Measurements from ENCODE around the gene SLC26A6. TPM values are rescaled to one million over a fixed set of nuclear protein-coding genes. Genes with fewer than 3 reads are reported as not detected.
A peak's percentile ranks its signal among the peaks of the same experiment; 100 is the strongest.

Gene SLC26A6
- total RNA-seq, 4 donors from 2014 or later: 7.7 to 9.4 (median 9.0) TPM

DNA sequence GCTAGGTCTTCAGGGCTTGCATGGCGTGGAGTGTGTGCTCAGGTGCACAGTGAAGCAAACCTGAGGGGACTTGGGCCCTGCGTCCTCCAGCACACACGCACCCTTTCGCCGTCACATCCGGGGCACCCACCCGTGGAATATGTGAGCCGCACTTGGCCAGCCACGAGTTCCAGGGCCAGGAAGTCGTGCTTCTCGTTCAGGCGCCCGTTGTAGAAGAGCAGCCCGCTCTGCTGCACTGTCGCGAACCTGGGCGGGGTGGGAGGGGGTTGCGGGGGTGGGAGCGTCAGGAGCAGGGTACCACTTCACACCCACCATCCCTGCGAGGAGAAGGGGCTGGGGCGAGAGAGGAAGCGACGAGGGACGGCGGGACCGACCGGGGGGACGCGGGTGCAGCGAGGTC is 20.3 kb upstream of the SLC26A6 start:
- H3K27ac ChIP-seq: peak overlapping the region; percentile 43 to 86 (median 70)
- DNase-seq: no peak

DNA sequence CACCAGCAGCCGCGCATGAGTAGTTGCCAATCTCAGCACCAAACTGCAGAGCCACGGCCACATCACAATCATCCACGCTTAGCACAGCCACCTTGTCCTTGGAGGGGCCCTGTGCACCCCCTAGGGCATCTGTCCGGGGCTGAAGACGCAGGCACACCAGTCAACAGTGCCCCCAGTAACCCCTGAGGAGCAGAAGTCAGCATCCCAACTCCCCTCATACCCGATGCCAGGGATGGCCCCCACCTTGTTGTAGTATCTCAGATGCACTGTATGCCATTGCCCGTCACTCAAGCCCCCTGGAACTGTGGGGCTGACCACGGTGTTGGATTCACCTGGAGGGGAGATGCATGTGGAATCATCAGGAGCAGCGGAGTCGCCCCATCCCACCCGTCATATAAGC is 19.8 kb upstream of the SLC26A6 start:
- intact Hi-C loops (cut with DNase I): no loop called here
- no peak for DNase-seq
- peak overlapping the region in 1 of 4 donors; percentile 76 for H3K4me3 ChIP-seq
- H3K36me3 ChIP-seq: no peaks in the 10 kb centered on the region
- no peak for TF ChIP-seq POLR2A (IDR thresholded peaks at IDR 0.05)
- TF ChIP-seq, protein P1, sequence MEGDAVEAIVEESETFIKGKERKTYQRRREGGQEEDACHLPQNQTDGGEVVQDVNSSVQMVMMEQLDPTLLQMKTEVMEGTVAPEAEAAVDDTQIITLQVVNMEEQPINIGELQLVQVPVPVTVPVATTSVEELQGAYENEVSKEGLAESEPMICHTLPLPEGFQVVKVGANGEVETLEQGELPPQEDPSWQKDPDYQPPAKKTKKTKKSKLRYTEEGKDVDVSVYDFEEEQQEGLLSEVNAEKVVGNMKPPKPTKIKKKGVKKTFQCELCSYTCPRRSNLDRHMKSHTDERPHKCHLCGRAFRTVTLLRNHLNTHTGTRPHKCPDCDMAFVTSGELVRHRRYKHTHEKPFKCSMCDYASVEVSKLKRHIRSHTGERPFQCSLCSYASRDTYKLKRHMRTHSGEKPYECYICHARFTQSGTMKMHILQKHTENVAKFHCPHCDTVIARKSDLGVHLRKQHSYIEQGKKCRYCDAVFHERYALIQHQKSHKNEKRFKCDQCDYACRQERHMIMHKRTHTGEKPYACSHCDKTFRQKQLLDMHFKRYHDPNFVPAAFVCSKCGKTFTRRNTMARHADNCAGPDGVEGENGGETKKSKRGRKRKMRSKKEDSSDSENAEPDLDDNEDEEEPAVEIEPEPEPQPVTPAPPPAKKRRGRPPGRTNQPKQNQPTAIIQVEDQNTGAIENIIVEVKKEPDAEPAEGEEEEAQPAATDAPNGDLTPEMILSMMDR (IDR thresholded peaks at IDR 0.05): no peak
- WGBS, 2 donors: 89 to 92% methylated on average over 5 to 9 of the region's 12 CpGs
- H3K27me3 ChIP-seq: peaks cover 0 to 40% (median 0%) of the 10 kb centered on the region in 4 donors
- H3K4me1 ChIP-seq: peaks cover 13 to 19% (median 16%) of the 10 kb centered on the region in 3 donors
- no peak overlapping the region for H3K27ac ChIP-seq
- H3K9me3 ChIP-seq: no peaks in the 10 kb centered on the region

More for the DNA sequence above, 20.3 kb upstream of the SLC26A6 start:
- Histone ChIP-seq H3K4me3 (peak overlapping the region; percentile 42 to 76 (median 53)), H3K4me1 (peaks cover 13 to 19% (median 16%) of the 10 kb centered on the region in 3 donors), H3K27me3 (peaks cover 0 to 46% (median 0%) of the 10 kb centered on the region in 4 donors), H3K36me3 (no peaks in the 10 kb centered on the region), H3K9me3 (no peaks in the 10 kb centered on the region)
- TF ChIP-seq, protein P1 (IDR thresholded peaks at IDR 0.05): no peak
- TF ChIP-seq POLR2A (IDR thresholded peaks at IDR 0.05): no peak
- WGBS, 2 donors: 50% methylated on average over 4 of the region's 30 CpGs; no CpG with 5 or more reads in 1 of the 2 donors
- intact Hi-C loops (cut with DNase I): no loop called here

DNA sequence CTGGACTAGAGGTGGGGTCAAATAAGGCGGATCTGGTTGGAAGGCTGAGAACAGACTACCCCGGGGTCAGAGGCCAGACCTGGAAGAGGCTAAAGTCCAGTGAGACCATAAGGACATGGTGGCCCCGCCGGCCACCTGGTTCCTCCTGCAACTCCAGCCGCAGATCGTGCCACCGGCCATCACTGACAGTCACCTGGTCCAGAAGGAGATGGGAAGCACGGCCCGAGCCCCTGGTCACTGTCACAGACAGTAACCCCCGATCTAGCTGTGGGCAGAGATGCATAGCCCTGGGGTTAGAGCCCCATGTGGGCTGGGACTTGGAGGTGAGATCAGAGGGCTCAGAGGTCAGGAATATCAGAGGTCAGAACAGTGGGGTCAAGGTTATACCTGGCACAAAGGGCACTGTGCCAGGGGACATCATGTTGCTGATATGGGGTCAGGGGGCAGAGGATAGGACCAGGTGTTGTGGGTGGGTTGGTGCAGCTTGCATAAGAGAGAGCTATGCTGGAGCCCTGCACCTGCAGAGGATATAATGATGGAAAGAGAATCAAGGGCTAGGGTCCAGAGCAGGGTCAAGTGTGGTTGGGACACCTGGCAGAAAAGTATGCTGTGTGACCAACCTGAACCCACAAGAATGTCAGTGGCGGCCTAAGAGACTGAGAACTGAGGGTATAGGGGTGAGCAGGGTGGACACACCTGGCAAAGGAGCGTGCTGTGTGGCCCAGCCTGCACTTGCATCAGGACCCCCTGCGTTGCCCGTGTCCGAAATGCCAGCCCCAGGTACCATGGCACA is 17.9 kb upstream of the SLC26A6 start:
- intact Hi-C loops (cut with DNase I): no loop called here
- 90% methylated on average over 9 to 13 of the region's 15 CpGs for WGBS, 2 donors
- TF ChIP-seq POLR2A (IDR thresholded peaks at IDR 0.05): no peak
- TF ChIP-seq, protein P1 (IDR thresholded peaks at IDR 0.05): no peak
- Histone ChIP-seq H3K4me1 (peaks cover 13 to 19% (median 16%) of the 10 kb centered on the region in 3 donors), H3K4me3 (no peak overlapping the region), H3K9me3 (no peaks in the 10 kb centered on the region), H3K27ac (no peak overlapping the region), H3K27me3 (peaks cover 0 to 21% (median 0%) of the 10 kb centered on the region in 4 donors), H3K36me3 (no peaks in the 10 kb centered on the region)
- no peak for DNase-seq

DNA sequence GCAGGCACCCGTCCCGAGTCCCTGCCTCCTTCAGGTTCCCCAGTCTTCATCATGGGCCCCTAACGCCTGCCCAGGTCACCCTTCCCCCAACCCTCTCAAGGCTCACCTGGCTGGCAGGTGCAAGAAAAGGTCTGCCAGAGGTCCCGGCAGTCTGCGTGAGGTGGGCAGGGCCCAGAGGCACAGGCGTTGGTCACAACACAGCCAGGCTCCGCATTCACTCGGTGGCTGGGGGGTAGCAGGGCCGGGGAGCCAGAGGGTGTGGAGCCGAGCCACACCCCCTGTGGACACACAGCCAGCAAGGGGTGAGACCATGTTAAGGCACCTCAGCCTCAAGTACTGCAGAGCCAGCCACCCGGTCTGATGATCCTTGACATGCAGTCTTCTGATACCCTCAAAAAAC is 16.5 kb upstream of the SLC26A6 start:
- intact Hi-C loops (cut with DNase I): no loop called here
- H3K9me3 ChIP-seq: no peaks in the 10 kb centered on the region
- 67 to 70% methylated on average over 2 to 10 of the region's 11 CpGs for whole genome bisulfite sequencing, 2 donors
- peaks cover 12 to 16% (median 16%) of the 10 kb centered on the region in 3 donors for H3K4me1 ChIP-seq
- H3K27me3 ChIP-seq: peaks cover 0 to 7% (median 0%) of the 10 kb centered on the region in 4 donors
- DNase-seq: no peak
- no peak for TF ChIP-seq POLR2A (IDR thresholded peaks at IDR 0.05)
- TF ChIP-seq, protein P1 (IDR thresholded peaks at IDR 0.05): no peak
- H3K27ac ChIP-seq: no peak overlapping the region
- H3K36me3 ChIP-seq: no peaks in the 10 kb centered on the region
- H3K4me3 ChIP-seq: no peak overlapping the region

DNA sequence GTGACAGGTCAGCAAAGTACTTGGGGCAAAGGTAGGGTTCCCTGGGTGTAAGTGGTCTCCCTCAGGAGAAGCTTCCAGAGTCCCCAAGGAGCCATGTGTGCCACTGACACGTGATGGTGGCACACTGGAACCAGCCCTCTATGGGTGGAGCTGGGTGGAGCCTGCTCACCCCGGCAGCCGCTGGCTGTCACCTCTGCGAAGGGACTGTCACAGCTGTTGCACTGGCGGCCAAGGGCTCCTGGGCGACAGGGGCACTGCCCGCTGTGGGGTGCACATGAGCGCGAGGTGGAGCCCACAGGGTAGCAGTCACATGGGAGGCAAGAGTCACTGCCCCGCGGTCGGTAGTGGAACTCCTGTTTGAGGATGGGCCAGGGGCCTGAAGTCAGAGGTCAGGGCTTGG is 15.5 kb upstream of the SLC26A6 start:
- TF ChIP-seq POLR2A (IDR thresholded peaks at IDR 0.05): no peak
- Histone ChIP-seq H3K36me3 (no peaks in the 10 kb centered on the region), H3K4me3 (no peak overlapping the region), H3K9me3 (no peaks in the 10 kb centered on the region), H3K27me3 (no peaks in the 10 kb centered on the region), H3K4me1 (peaks cover 5 to 7% (median 5%) of the 10 kb centered on the region in 3 donors), H3K27ac (no peak overlapping the region)
- 83% methylated on average over 5 of the region's 12 CpGs; no CpG with 5 or more reads in 1 of the 2 donors for WGBS, 2 donors
- intact Hi-C loops (cut with DNase I): no loop called here
- no peak for DNase-seq

Data from esophagus squamous epithelium (tissue), 5 donors.